Thyroid gland (tissue), 4 donors: ENCODE data around the gene PRRT1B.

Experiments
- POLR2A ChIP-seq, 2 donors: fragments of 450-650 bp; IDR thresholded peaks; one replicate each; pipeline ENCODE4 v1.6.1; 2017; ENCODE audit warnings: antibody characterized with exemption in 2 of 2, mild to moderate bottlenecking in 2 of 2, moderate library complexity in 1 of 2
- TF ChIP-seq, protein P1 (sequence below), 6 experiments: fragments of 200-600 bp in 3 of 6; fragments of 450-650 bp in 3 of 6; sonication (generic) in 3 of 6; IDR thresholded peaks; one replicate each; pipeline ENCODE4 v1.5.1; 2016 to 2019; ENCODE audit warnings: antibody characterized with exemption in 6 of 6, mild to moderate bottlenecking in 2 of 6, inconsistent platforms in 1 of 6, moderate library complexity in 1 of 6

DNA sequence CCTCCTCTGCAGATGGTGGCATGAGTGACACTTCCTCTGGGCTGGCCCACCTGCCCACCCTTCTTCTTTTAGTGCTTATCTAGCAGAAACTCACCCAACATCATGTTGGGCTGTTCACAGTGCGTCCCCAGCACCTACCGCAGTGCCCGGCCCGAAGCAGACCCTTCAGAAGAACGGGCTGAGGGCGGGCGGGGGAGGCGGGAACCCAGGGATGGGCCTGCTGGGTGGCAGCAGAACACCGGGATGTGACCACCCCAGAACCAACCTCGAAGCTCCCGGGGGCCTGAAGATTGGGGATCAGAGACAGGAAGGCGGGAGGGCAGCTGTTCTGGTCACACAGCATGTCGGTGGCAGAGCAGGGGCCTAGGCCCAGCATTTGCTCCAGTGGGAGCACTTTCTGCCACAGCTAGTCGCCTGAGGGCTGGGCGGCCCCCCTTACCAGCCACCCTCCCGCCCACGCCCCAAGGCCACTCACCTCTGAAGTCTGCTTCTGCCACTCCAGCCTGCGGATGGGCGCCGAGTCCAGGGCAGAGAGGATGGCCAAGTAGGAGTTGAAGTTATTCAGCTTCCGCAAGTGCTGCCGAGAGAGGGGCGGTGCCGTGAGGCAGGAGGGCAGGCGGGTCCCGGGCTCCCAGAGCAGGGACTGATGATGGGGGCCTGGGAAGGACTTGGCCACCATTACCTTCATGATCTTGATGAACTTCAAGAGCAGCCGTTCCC, 38.7 kb downstream of the PRRT1B start:
- TF ChIP-seq, protein P1, sequence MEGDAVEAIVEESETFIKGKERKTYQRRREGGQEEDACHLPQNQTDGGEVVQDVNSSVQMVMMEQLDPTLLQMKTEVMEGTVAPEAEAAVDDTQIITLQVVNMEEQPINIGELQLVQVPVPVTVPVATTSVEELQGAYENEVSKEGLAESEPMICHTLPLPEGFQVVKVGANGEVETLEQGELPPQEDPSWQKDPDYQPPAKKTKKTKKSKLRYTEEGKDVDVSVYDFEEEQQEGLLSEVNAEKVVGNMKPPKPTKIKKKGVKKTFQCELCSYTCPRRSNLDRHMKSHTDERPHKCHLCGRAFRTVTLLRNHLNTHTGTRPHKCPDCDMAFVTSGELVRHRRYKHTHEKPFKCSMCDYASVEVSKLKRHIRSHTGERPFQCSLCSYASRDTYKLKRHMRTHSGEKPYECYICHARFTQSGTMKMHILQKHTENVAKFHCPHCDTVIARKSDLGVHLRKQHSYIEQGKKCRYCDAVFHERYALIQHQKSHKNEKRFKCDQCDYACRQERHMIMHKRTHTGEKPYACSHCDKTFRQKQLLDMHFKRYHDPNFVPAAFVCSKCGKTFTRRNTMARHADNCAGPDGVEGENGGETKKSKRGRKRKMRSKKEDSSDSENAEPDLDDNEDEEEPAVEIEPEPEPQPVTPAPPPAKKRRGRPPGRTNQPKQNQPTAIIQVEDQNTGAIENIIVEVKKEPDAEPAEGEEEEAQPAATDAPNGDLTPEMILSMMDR (IDR thresholded peaks at IDR 0.05): no peak
- no peak for TF ChIP-seq POLR2A (IDR thresholded peaks at IDR 0.05)
